Astrocyte (in vitro differentiated cells and primary cell): ENCODE measurements around the gene PSMB1.

Experiments used
- CTCF ChIP-seq: IDR thresholded peaks from 2 replicates; pipeline ENCODE4 v1.5.1; 2011; ENCODE audit warnings: low read depth, mild to moderate bottlenecking, inconsistent platforms, low read length, moderate library complexity; ENCODE audit not compliant: insufficient read depth
- EZH2 ChIP-seq: IDR thresholded peaks from 2 replicates; pipeline ENCODE4 v1.6.1; 2012; ENCODE audit warnings: mild to moderate bottlenecking, low read length, inconsistent platforms; ENCODE audit not compliant: insufficient read depth

GRCh38 chr6:170542031-170542719 lies 10.9 kb downstream of the PSMB1 start:
- TF ChIP-seq CTCF, result no peak
- TF ChIP-seq EZH2, result no peak
